Measurements from ENCODE around the gene PGM2. TPM values are rescaled to one million over a fixed set of nuclear protein-coding genes. Genes with fewer than 3 reads are reported as not detected.

PGM2 gene
- total RNA-seq, 1 donor from 2014 or later: 32.1 TPM

DNA sequence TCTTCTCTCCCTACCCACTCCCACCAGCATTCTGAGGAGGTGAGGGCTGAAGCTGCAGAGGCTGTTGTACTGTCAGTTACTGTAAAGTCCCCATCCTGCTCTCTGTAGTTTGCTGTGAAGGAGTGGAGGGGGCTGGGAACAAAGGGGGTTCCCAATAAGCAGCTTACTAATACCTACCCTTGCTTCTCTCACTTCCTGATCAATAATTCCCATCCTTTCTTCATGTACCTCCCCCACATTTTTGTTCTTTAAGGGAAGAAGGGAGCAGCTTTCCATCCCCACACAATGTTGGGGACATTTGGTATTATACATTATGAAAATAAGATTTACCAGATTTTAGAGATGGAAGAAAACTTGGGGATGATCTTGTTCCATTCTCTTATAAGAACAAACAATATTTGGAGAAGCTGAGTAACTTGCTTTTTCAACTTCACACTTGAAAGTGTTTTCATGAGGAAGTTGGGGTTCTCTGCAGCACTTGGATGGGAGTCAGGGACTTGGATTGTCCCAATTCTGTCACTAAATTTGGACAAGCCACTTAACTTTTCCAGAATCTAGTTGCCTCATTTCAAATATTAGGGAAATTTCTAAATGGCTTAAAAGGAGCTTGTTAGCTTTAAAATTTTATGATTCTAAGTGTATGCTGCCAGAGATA is 69.8 kb downstream of the PGM2 start:
- no peak for DNase-seq (ENCODE audit: extremely low read depth, low read depth, low spot score)

DNA sequence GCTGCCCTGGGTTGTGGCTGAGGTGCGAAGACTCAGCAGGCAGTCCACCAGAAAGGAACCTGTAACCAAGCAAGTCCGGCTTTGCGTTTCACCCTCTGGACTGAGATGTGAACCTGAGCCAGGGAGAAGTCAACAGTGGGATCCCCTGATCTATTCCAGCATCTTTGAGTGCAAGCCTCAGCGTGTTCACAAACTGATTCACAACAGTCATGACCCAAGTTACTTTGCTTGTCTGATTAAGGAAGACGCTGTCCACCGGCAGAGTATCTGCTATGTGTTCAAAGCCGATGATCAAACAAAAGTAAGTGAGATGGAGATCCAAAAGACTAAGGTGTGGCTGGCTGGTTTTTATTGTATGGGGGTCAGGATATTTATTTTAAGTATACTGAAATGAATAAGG is 75.7 kb downstream of the PGM2 start:
- no peak for DNase-seq (ENCODE audit: extremely low read depth, low read depth, low spot score)

DNA sequence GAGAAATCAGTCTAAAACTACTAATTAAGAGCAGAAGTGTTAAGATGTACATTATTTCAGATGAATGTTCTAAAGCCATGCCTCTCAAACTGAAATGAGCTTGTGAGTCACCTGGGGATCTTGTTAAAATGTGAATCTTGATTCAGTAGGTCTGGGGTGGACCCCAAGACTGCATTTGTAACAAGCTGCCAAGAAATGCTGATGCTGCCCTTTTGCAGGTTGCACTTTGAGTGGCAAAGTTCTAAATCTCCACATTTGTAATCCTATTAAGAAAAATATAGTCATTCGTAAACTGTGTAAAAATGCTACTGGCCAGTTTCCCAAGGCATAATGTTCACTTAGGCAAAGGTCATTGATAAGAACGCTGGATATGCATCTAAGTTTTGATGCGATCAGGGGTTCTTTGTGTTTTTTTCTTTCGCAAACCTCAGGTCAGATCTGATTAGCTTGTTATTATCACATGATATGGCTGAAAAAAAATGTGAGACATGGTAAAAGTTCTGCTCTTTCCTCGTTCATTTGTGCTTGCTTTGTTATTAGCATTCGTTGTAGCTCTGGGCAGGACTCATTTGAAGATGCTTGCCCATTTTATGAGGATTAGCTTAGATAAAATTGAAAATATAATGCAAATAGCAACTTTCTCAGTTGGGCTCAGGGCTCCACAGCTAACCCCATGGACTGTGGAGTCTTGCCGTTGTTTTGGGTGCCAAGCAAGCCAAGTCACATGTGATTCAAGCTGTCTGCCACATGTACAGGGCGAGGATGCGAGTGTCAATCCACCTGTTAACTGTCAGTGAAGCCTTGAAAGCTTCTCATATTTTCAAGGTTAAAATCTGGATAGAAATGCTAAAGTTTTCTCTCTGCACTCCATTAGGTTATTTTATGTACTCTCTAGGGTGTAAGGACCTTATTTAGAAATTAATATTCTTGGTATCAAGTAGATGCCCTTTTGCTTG is 76.5 kb downstream of the PGM2 start:
- DNase-seq (ENCODE audit: extremely low read depth, low read depth, low spot score): no peak

DNA sequence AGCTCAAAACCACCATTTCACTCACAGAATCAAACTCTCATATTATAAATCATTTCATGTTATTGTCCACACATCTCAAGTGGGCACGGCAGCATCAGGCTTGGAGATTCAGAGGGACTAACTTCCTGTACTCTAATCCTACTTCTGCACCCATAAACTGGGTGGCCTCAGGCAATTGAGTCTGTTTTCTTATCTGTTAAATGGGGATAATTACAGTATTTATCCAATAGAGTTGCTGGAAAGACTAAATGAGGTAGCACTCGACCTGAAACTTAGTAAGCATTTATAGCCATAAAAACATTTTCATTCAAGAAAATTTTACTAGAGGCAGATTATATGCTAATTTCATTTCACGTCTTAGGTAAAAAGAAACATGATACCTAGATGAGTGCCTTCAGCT is 77.4 kb downstream of the PGM2 start:
- DNase-seq (ENCODE audit: extremely low read depth, low read depth, low spot score): no peak

DNA sequence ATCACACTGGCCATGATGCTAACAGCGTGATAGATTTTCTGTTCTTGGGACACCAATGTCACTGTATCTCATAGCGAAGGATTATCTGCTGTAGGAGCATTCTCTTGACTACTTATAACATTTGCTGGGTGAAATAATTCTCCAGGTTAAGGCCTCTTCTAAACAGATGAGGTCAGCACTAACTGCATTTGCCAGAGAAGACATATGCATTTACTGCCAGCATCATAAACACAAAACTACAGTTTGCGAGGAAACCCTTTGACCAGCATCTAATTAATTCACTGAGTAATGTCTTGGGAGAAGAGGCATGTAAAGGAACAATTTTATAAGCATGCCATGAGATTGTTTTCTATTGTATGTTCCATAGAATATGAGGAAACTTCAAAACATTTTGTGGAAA is 78.3 kb downstream of the PGM2 start:
- DNase-seq (ENCODE audit: extremely low read depth, low read depth, low spot score): no peak

DNA sequence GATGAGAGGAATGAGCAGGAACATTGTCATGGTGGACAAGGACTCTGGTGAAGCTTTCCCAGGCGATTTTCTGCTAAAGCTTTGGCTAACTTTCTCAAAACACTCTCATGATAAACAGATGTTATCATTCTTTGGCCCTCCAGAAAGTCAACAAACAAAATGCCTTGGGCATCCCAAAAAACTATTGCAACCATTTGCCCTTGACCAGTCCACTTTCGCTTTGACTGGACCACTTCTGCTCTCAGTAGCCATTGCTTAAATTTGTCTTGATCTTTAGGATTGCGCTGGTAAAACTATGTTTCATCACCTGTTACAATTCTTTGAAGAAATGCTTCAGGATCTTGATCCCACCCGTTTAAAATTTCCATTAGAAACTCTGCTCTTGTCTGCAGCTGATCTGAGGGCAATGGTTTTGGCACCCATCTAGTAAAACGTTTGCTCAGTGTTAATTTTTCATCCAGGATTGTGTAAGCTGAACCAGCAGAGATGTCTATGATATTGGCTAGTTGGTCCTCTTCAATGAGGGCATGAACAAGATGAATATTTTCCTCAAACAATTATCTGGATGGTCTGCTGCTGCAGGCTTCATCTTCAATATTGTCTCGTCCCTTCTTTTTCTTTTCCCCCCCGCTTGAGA is 79.2 kb downstream of the PGM2 start:
- no peak for DNase-seq (ENCODE audit: extremely low read depth, low read depth, low spot score)

DNA sequence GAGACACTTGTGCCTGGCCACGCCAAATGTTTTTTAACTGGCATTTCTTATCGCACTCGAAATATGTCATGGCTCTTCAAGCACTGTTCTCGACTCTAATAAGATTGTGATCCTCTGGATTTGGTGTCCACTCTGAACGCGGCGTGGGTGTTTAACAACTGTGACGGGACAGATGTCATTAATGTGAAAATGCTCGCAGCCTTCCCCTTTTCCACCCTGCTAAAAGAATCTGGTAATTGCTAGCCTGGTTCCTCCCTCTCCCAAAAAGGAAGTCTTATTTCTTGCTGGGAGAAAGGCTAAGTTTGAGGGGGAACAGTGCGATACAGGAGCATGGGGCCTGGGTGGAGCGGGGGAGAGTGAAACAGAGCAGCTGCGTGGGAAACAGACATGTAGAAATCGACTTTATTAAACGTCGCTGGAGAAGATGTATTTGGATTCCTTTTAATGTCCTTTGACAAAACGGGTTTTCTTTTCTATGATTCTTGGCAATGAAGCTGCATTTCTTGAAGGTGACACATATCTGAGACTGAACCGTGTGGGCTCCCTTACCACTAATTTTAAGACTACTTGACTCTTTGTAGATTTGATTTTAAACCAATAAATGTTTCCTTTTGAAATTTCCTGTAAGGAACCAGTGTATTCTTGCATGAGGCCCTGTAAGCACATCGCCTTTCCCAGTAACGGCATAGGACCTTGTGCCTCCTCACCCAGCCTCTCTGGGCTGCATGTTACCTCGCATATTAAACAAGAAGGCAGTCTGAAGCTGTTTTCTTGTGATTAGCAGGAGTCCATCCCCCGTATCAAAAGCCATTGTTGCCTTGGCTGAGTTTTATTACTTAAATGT is 82.2 kb downstream of the PGM2 start:
- DNase-seq (ENCODE audit: extremely low read depth, low read depth, low spot score): no peak

DNA sequence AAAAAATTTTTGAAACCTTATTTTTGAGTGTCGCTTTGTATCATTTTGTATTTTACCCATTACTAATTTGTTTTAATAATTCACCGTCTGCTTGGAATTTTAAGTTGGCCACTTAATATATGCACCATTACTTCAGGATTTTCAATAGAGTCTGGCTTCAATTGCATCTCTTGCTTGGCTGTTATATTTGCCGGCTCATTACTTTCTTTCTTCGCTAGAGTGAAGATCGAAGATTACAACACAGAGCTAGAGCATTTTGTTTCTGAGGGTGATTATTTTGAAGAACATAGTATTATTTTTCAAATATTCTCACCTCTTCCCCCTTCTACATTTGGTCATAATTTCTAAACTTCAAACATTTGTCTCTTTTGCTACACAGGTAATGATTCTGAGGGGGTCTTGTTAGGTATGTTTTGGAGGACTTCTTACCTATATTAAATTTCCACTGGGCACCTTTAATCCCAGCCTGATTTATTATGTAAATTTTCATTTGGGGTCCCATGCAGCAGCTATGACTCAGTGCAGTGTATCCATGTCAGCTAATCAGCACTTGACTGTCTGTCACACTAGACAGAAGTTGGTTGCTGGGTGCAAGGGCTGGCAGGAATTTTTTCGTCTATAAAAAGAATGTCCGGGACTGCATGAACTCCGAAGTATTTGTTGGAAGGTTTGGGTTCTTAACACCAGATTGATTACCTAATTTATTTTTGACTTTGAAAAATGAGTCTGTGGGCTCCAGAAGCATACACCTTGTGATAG is 83.0 kb downstream of the PGM2 start:
- DNase-seq (ENCODE audit: extremely low read depth, low read depth, low spot score): no peak

DNA sequence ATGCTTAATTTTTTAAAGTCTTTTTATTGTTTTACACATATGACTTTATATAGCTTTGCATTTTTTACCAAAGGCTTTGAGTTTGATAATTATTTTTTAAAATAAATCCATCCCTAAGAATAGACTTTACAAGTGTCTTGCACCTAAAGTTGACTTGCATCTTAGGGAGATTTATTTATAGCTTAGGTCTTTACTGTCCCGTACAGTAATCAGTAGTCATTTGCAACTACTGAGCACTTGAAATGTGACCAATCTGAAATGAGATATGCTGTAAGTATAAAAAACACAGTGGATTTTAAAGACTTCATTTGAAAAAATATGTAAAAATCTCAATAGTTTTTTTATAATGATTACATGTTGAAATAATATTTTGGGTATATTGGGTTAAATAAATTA is 83.6 kb downstream of the PGM2 start:
- no peak for DNase-seq (ENCODE audit: extremely low read depth, low read depth, low spot score)

Other genes starting within 250 kb of the PGM2 start
- gene RELL1, start 140.3 kb upstream of the PGM2 start, total RNA-seq: 199 and 213 TPM in 2 replicates
- gene TBC1D1, start 64.4 kb downstream of the PGM2 start, total RNA-seq: 115 and 133 TPM in 2 replicates
- gene PTTG2, start 133.7 kb downstream of the PGM2 start, total RNA-seq: not detected in 2 replicates